GM19193 (cell line): Measurements from ENCODE around the gene RNU7-1.
A peak's percentile ranks its signal among the peaks of the same experiment; 100 is the strongest.

Experiments
- POLR2A ChIP-seq: IDR thresholded peaks from 4 replicates; pipeline ENCODE4 v1.6.1; 2011; ENCODE audit not compliant: insufficient read depth, insufficient read length; ENCODE audit errors: extremely low read depth

RNU7-1 gene

GRCh38 chr12:6941782-6942181, 1.8 kb upstream of the RNU7-1 start:
- TF ChIP-seq POLR2A, result no peak

GRCh38 chr12:6942331-6942665, 1.3 kb upstream of the RNU7-1 start:
- no peak for TF ChIP-seq POLR2A

GRCh38 chr12:6943389-6943721, 261 bp upstream of the RNU7-1 start:
- TF ChIP-seq POLR2A, result no peak

GRCh38 chr12:6944381-6945186, 968 bp downstream of the RNU7-1 start:
- no peak for TF ChIP-seq POLR2A

GRCh38 chr12:6945613-6946012, 2.0 kb downstream of the RNU7-1 start:
- TF ChIP-seq POLR2A, result no peak

- peak; percentile 65 for TF ChIP-seq POLR2A
Observed at GRCh38 chr12:6946033-6946919, 2.7 kb downstream of the RNU7-1 start.

- no peak for TF ChIP-seq POLR2A
Observed at GRCh38 chr12:6946920-6947374, 3.3 kb downstream of the RNU7-1 start.

GRCh38 chr12:6947615-6948014, 4.0 kb downstream of the RNU7-1 start:
- peak; percentile 14 for TF ChIP-seq POLR2A

- peak; percentile 25 for TF ChIP-seq POLR2A
Observed at GRCh38 chr12:6948873-6949594, 5.4 kb downstream of the RNU7-1 start.

GRCh38 chr12:6950401-6950801, 6.8 kb downstream of the RNU7-1 start:
- TF ChIP-seq POLR2A, result no peak

GRCh38 chr12:6950811-6951540, 7.4 kb downstream of the RNU7-1 start, which contains the start of gene PTPN6:
TSS of gene PTPN6 (plus strand) at chr12:6951356. CDS start at chr12:6951513, 157 bp downstream.
- peak; percentile 96 for TF ChIP-seq POLR2A

- TF ChIP-seq POLR2A, result no peak
Observed at GRCh38 chr12:6951551-6952120, 8.0 kb downstream of the RNU7-1 start.

- TF ChIP-seq POLR2A, result peak; percentile 39
Observed at GRCh38 chr12:6952121-6952862, 8.7 kb downstream of the RNU7-1 start.
